BE2C (cell line): ENCODE results near the gene KLF18.
"Not testable (repeated sequence)": the region's sequence is repeated elsewhere in the genome, so short reads cannot be mapped to it uniquely, and the experiment has no call there.

Source experiments
- DNase-seq: peaks from one replicate; pipeline ENCODE4 v3.0.0-alpha.2; 2020
- H3K27me3 ChIP-seq: fragments of 250-450 bp; sonication (Bioruptor Pico); 2 replicates; pipeline ENCODE4 v1.5.1; 2020; ENCODE audit warnings: mild to moderate bottlenecking
- H3K36me3 ChIP-seq: fragments of 250-450 bp; sonication (Bioruptor Pico); 2 replicates; pipeline ENCODE4 v1.5.1; 2020; ENCODE audit warnings: mild to moderate bottlenecking
- H3K4me1 ChIP-seq: fragments of 250-450 bp; sonication (Bioruptor Pico); 2 replicates; pipeline ENCODE4 v1.5.1; 2020
- H3K4me3 ChIP-seq: 2 replicates; pipeline ENCODE4 v1.5.1; 2011; ENCODE audit warnings: low read depth, low read length
- H3K9me3 ChIP-seq: fragments of 250-450 bp; sonication (Bioruptor Pico); 2 replicates; pipeline ENCODE4 v1.5.1; 2020
- CTCF ChIP-seq: IDR thresholded peaks from 2 replicates; pipeline ENCODE4 v1.5.1; 2012; ENCODE audit warnings: mild to moderate bottlenecking, low read depth, low read length

KLF18 gene

GRCh38 chr1:44146536-44147361, 5.3 kb upstream of the KLF18 start:
- no peak for DNase-seq
- Histone ChIP-seq H3K36me3 (no peaks in the 10 kb centered on the region), H3K9me3 (no peaks in the 10 kb centered on the region), H3K4me3 (no peak overlapping the region), H3K4me1 (no peaks in the 10 kb centered on the region), H3K27me3 (no peaks in the 10 kb centered on the region)
- no peak for TF ChIP-seq CTCF

- no peak for TF ChIP-seq CTCF
- Histone ChIP-seq H3K9me3 (no peaks in the 10 kb centered on the region), H3K36me3 (no peaks in the 10 kb centered on the region), H3K27me3 (no peaks in the 10 kb centered on the region), H3K4me3 (no peak overlapping the region), H3K4me1 (no peaks in the 10 kb centered on the region)
- no peak for DNase-seq
Observed at GRCh38 chr1:44144962-44145756, 3.7 kb upstream of the KLF18 start.

- H3K4me1 ChIP-seq, H3K27me3 ChIP-seq, H3K9me3 ChIP-seq: not testable (repeated sequence)
Observed at GRCh38 chr1:44139565-44139964, 1.9 kb downstream of the KLF18 start.

GRCh38 chr1:44138239-44138638, 3.2 kb downstream of the KLF18 start:
- no peak for DNase-seq
- TF ChIP-seq CTCF = no peak
- H3K27me3 ChIP-seq = no peaks in the 10 kb centered on the region

More at GRCh38 chr1:44139565-44139964, 1.9 kb downstream of the KLF18 start:
- H3K36me3 ChIP-seq, H3K4me3 ChIP-seq, DNase-seq: not testable (repeated sequence)

GRCh38 chr1:44135886-44136285, 5.5 kb downstream of the KLF18 start:
- H3K36me3 ChIP-seq = no peaks in the 10 kb centered on the region
- no peaks in the 10 kb centered on the region for H3K4me1 ChIP-seq
- H3K27me3 ChIP-seq = no peaks in the 10 kb centered on the region
- TF ChIP-seq CTCF = no peak
- no peaks in the 10 kb centered on the region for H3K9me3 ChIP-seq
- no peak for DNase-seq
- no peak overlapping the region for H3K4me3 ChIP-seq

More at GRCh38 chr1:44138239-44138638, 3.2 kb downstream of the KLF18 start:
- H3K36me3 ChIP-seq = no peaks in the 10 kb centered on the region
- H3K9me3 ChIP-seq = no peaks in the 10 kb centered on the region
- no peaks in the 10 kb centered on the region for H3K4me1 ChIP-seq
- no peak overlapping the region for H3K4me3 ChIP-seq

GRCh38 chr1:44134071-44134920, 7.1 kb downstream of the KLF18 start:
- H3K27me3 ChIP-seq = no peaks in the 10 kb centered on the region
- no peak for TF ChIP-seq CTCF

More at GRCh38 chr1:44134071-44134920, 7.1 kb downstream of the KLF18 start:
- Histone ChIP-seq H3K36me3 (no peaks in the 10 kb centered on the region), H3K4me3 (no peak overlapping the region), H3K4me1 (no peaks in the 10 kb centered on the region), H3K9me3 (no peaks in the 10 kb centered on the region)
- no peak for DNase-seq
